Measurements from ENCODE around the gene ANKRD12.

- no peak for TF ChIP-seq CTCF (IDR thresholded peaks at IDR 0.05)
- no peak for TF ChIP-seq POLR2A (IDR thresholded peaks at IDR 0.05)
- no peak for TF ChIP-seq POLR2AphosphoS5 (IDR thresholded peaks at IDR 0.05)
- no peak for TF ChIP-seq EP300 (IDR thresholded peaks at IDR 0.05)
Observed at GRCh38 chr18:9130806-9131205, 5.8 kb upstream of the ANKRD12 start.

Data from upper lobe of left lung (tissue), 4 donors.